PFSK-1 (cell line): ENCODE data around the gene ANKRD34A.

Experiments used
- FOXP2 ChIP-seq: optimal IDR thresholded peaks from 2 replicates; pipeline ENCODE3; 2011; ENCODE audit warnings: borderline replicate concordance, control low read depth, inconsistent platforms; ENCODE audit not compliant: insufficient read depth; ENCODE audit errors: extremely low read length, extremely low read depth
- POLR2AphosphoS5 ChIP-seq: IDR thresholded peaks from 2 replicates; pipeline ENCODE4 v1.6.1; 2012; ENCODE audit warnings: low read depth, mild to moderate bottlenecking, control low read depth, low read length, moderate library complexity
- REST ChIP-seq, 2 experiments: IDR thresholded peaks; 2 replicates each; pipeline versions ENCODE4 v1.6.1 to v1.8.0; 2011 to 2012; ENCODE audit warnings: low read depth in 2 of 2, low read length in 2 of 2, control low read depth in 1 of 2, inconsistent platforms in 1 of 2, mild to moderate bottlenecking in 1 of 2, moderate library complexity in 1 of 2; ENCODE audit not compliant: insufficient read depth in 1 of 2
- SIN3A ChIP-seq: IDR thresholded peaks from 2 replicates; pipeline ENCODE4 v1.6.1; 2012; ENCODE audit warnings: mild to moderate bottlenecking, low read length, moderate library complexity, borderline replicate concordance; ENCODE audit not compliant: insufficient read depth
- TAF1 ChIP-seq: IDR thresholded peaks from 2 replicates; pipeline ENCODE4 v1.6.1; 2012; ENCODE audit warnings: low read length, control low read depth, borderline replicate concordance; ENCODE audit not compliant: insufficient read depth

- no peak for TF ChIP-seq POLR2AphosphoS5
- TF ChIP-seq REST (IDR thresholded peaks at IDR 0.05; ENCODE audit: insufficient read depth in 1 of 2, low read depth in 2 of 2, low read length in 2 of 2), result no peak
- no peak for TF ChIP-seq SIN3A
- TF ChIP-seq FOXP2, result no peak
- no peak for TF ChIP-seq TAF1
These were observed 3.3 kb downstream of the ANKRD34A start for GRCh38 chr1:145961109-145961424.
